OCI-LY7 (cell line): Measurements from ENCODE around the gene SUMO4. TPM values are rescaled to one million over a fixed set of nuclear protein-coding genes. Genes with fewer than 3 reads are reported as not detected.

ENCODE experiments used
- BruUV-seq: library from RNA; stranded (reverse); fragments of 400-500 nt; replicated peaks from 2 replicates; lab custom pipeline; 2021; lab: Mats Ljungman, UMichigan
- CTCF ChIA-PET: fragments of 300-600 bp; sonication (Branson Sonifier 250); formaldehyde crosslinking; loops from one replicate; lab custom pipeline; 2022; ENCODE audit warnings: antibody characterized with exemption; ENCODE audit not compliant: unreplicated experiment; lab: Charles Lee
- POLR2A ChIA-PET: fragments of 300-600 bp; sonication (Branson Sonifier 250); formaldehyde crosslinking; loops from one replicate; lab custom pipeline; 2022; ENCODE audit warnings: antibody characterized with exemption; lab: Charles Lee
- DNase-seq: peaks from one replicate; pipeline ENCODE4 v3.0.0-alpha.2; 2015; ENCODE audit warnings: low spot score
- H2AFZ ChIP-seq: fragments of 200-600 bp; sonication (generic), shearing (Covaris generic); 2 replicates; pipeline ENCODE4 v1.6.1; 2014; ENCODE audit warnings: mild to moderate bottlenecking, antibody characterized with exemption, low read length, moderate library complexity
- H3K27ac ChIP-seq: fragments of 200-600 bp; sonication (generic); 2 replicates; pipeline ENCODE4 v1.5.1; 2014; ENCODE audit warnings: mixed run types, low read depth, mild to moderate bottlenecking, moderate library complexity, low read length, inconsistent platforms; ENCODE audit not compliant: poor library complexity, severe bottlenecking
- H3K36me3 ChIP-seq: fragments of 200-600 bp; sonication (generic); 2 replicates; pipeline ENCODE4 v1.6.1; 2014; ENCODE audit warnings: mild to moderate bottlenecking, antibody characterized with exemption, low read length, moderate library complexity, mixed read lengths; ENCODE audit not compliant: insufficient read depth
- H3K4me1 ChIP-seq: fragments of 200-600 bp; sonication (generic); 2 replicates; pipeline ENCODE4 v1.5.1; 2014; ENCODE audit warnings: mild to moderate bottlenecking, low read length; ENCODE audit not compliant: insufficient read depth, poor library complexity, severe bottlenecking
- H3K4me2 ChIP-seq: fragments of 200-600 bp; sonication (generic); 2 replicates; pipeline ENCODE4 v1.6.1; 2014; ENCODE audit warnings: mild to moderate bottlenecking, low read length
- H3K4me3 ChIP-seq: fragments of 200-600 bp; sonication (generic); 2 replicates; pipeline ENCODE4 v1.5.1; 2014; ENCODE audit warnings: mild to moderate bottlenecking, low read depth, low read length; ENCODE audit not compliant: poor library complexity, severe bottlenecking
- H3K79me2 ChIP-seq: fragments of 200-600 bp; sonication (generic); 2 replicates; pipeline ENCODE4 v1.6.1; 2016; ENCODE audit warnings: low read depth, mild to moderate bottlenecking, low read length, moderate library complexity, mixed read lengths; ENCODE audit not compliant: insufficient read depth
- H3K9me2 ChIP-seq: fragments of 200-600 bp; sonication (generic); 2 replicates; pipeline ENCODE4 v1.6.1; 2016; ENCODE audit warnings: mild to moderate bottlenecking, low read length, mixed read lengths; ENCODE audit not compliant: insufficient read depth
- H3K9me3 ChIP-seq: fragments of 200-600 bp; sonication (generic); 2 replicates; pipeline ENCODE4 v1.6.1; 2014; ENCODE audit warnings: mild to moderate bottlenecking, mixed run types, low read length, mixed read lengths
- H4K20me1 ChIP-seq: fragments of 200-600 bp; sonication (generic); 2 replicates; pipeline ENCODE4 v1.6.1; 2014; ENCODE audit warnings: mild to moderate bottlenecking, antibody characterized with exemption, low read length, moderate library complexity, mixed read lengths; ENCODE audit not compliant: insufficient read depth
- CTCF ChIP-seq: fragments of 200-600 bp; sonication (generic); conservative IDR thresholded peaks from 2 replicates; pipeline ENCODE4 v1.5.1; 2014; ENCODE audit warnings: mild to moderate bottlenecking, antibody characterized with exemption, low read length, moderate library complexity, mixed read lengths
- EZH2phosphoT487 ChIP-seq: fragments of 200-600 bp; sonication (generic); IDR thresholded peaks from 2 replicates; pipeline ENCODE4 v1.6.1; 2018; ENCODE audit warnings: low read depth, borderline replicate concordance, mild to moderate bottlenecking, mixed run types, antibody characterized with exemption, low read length, moderate library complexity, mixed read lengths
- intact Hi-C: fragments of 100-400 bp; cut with micrococcal nuclease; formaldehyde crosslinking; loops from one replicate; pipeline ENCODE4 v1.10.0; 2022; ENCODE audit not compliant: unreplicated experiment
- total RNA-seq, 2 experiments: library from RNA; depleted of rRNA in 1 of 2; stranded (reverse); fragments of >200 nt in 1 of 2; shearing (Covaris generic) in 1 of 2; gene quantifications; 2 replicates each; pipeline ENCODE4 v1.2.3, GENCODE V29; 2014 to 2022

The SUMO4 gene
- total RNA-seq, 2 experiments from 2014 or later = 3.2 to 3.6 TPM

- CTCF ChIA-PET = no interaction called here
- no peak overlapping the region for H2AFZ ChIP-seq
- H3K4me3 ChIP-seq = no peak overlapping the region
- H3K27ac ChIP-seq = no peak overlapping the region
- no peak overlapping the region for H3K4me2 ChIP-seq
- H3K9me3 ChIP-seq = no peaks in the 10 kb centered on the region
- no peaks in the 10 kb centered on the region for H3K4me1 ChIP-seq
- no peaks in the 10 kb centered on the region for H3K79me2 ChIP-seq
- TF ChIP-seq CTCF (no peak), EZH2phosphoT487 (no peak)
- intact Hi-C loops = no loop called here
- BruUV-seq = no TSS peak
- no peaks in the 10 kb centered on the region for H3K9me2 ChIP-seq
- no peak for DNase-seq
- peaks cover 22% of the 10 kb centered on the region for H3K36me3 ChIP-seq
- no peaks in the 10 kb centered on the region for H4K20me1 ChIP-seq
- POLR2A ChIA-PET = interaction anchor here (0.6 to 1.3 kb wide), 2 partner anchors 34 to 188 kb away, joined by 3 to 4 read pairs; no protein-coding TSS in a partner anchor
Observed at GRCh38 chr6:149445573-149445972, 45.5 kb downstream of the SUMO4 start.

- Histone ChIP-seq H3K27ac (no peak overlapping the region), H3K4me1 (no peaks in the 10 kb centered on the region), H3K9me3 (no peaks in the 10 kb centered on the region), H3K9me2 (no peaks in the 10 kb centered on the region), H3K36me3 (peaks cover 30% of the 10 kb centered on the region), H3K79me2 (no peaks in the 10 kb centered on the region), H4K20me1 (no peaks in the 10 kb centered on the region), H3K4me2 (no peak overlapping the region), H2AFZ (no peak overlapping the region), H3K4me3 (no peak overlapping the region)
- DNase-seq = no peak
- intact Hi-C loops = no loop called here
- TF ChIP-seq EZH2phosphoT487 (no peak), CTCF (no peak)
- ChIA-PET CTCF (no interaction called here), POLR2A (interaction anchor here (0.6 to 1.1 kb wide), 4 partner anchors 10 to 335 kb away, joined by 3 to 5 read pairs (median 4); no protein-coding TSS in a partner anchor)
- BruUV-seq = no TSS peak
Observed at GRCh38 chr6:149446791-149447376, 46.8 kb downstream of the SUMO4 start.

GRCh38 chr6:149448821-149449453, 48.9 kb downstream of the SUMO4 start:
- no peaks in the 10 kb centered on the region for H3K9me3 ChIP-seq
- H3K27ac ChIP-seq = no peak overlapping the region
- no peaks in the 10 kb centered on the region for H3K79me2 ChIP-seq
- no peak overlapping the region for H2AFZ ChIP-seq
- H4K20me1 ChIP-seq = no peaks in the 10 kb centered on the region
- H3K9me2 ChIP-seq = no peaks in the 10 kb centered on the region
- intact Hi-C loops = no loop called here
- no TSS peak for BruUV-seq
- H3K4me1 ChIP-seq = no peaks in the 10 kb centered on the region
- no peak overlapping the region for H3K4me2 ChIP-seq
- ChIA-PET POLR2A (interaction anchor here (0.5 to 0.6 kb wide), 2 partner anchors 16 to 134 kb away, joined by 3 read pairs; no protein-coding TSS in a partner anchor), CTCF (no interaction called here)
- H3K36me3 ChIP-seq = peaks cover 40% of the 10 kb centered on the region
- TF ChIP-seq CTCF (no peak), EZH2phosphoT487 (no peak)
- DNase-seq = no peak
- H3K4me3 ChIP-seq = no peak overlapping the region
